Glomerular visceral epithelial cell (primary cell): ENCODE results near the gene BRD7.

Experiments
- DNase-seq: peaks from one replicate; pipeline ENCODE4 v3.0.0-alpha.2; 2016; ENCODE audit errors: extremely low spot score

Gene BRD7

DNA sequence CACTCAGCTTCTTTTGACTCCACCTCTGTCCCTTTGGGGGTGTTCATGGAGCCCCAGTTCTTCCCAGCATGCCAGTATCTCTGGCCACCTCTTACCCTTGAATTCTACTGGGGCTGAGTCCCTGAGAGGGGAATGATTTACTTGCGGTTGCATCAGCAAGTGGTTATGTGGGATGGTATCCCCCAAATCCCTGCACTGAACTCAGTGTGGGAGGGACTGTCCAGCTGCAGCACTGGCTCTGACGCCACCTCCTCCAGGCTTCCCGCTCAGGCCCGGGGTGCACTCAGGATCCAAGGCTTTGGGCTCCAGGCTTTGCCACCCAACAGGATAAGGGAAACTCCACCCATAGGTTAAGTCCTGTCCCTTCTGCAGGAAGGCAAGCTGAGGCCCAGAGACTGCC, 21.1 kb upstream of the BRD7 start:
- DNase-seq: no peak

DNA sequence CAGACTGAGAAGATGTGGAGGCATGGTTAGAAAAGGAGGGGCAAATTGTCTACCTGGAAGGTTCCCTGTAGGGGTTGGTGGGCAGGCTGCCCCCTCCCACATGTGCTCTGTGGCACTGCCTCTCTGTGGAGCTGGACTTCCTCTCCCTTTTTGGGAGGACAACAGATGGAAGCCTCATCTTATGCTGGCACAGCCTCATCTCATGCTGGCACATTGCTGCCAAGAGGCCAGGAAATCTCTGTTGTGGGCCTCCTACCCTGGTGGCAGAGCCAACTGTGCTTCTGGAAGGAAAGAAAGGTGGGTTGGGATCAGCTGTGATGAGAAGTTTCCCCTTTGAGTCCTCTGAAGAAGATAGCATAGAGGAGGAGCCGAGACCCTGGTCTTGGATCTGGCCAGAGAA, 19.7 kb upstream of the BRD7 start:
- DNase-seq: no peak

DNA sequence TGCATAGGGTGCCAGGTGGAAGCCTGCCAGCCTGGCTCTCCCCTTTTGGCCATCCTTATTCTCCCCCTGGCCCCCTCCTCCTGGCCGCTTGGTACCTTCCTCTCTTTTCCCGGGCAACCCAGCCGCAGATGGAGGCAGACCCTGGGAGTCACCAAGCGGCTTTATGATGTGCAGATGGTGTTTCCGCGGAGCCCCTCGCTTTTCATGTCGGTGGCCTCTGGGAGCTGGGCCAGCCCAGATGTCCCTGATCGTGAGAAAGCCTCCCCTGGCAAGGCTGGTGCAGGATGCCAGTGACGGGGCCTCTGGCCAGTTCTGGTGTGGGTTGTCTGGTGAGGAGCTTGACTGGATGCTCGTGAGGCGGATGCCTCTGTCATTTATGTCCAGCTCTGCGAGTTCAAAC, 18.0 kb upstream of the BRD7 start:
- DNase-seq: no peak

DNA sequence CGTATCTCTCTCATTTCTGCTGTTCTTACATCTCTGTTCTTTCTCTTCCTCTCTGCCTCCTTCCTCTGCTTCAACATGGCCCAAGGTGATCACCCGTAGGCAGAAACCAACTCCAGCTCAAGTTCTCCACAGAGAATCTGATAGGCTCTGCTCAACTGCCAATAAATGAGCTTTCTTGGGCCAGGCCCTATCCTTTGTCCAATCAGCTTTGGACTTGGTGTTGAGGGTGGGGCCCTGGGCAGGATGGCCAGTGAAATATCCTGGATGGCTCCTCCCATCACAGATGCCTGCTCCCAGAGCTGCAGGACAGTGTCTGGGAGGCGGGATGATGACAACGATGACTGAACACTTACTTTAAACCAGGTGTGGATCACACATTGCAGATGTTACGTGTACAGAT, 17.4 kb upstream of the BRD7 start:
- no peak for DNase-seq

DNA sequence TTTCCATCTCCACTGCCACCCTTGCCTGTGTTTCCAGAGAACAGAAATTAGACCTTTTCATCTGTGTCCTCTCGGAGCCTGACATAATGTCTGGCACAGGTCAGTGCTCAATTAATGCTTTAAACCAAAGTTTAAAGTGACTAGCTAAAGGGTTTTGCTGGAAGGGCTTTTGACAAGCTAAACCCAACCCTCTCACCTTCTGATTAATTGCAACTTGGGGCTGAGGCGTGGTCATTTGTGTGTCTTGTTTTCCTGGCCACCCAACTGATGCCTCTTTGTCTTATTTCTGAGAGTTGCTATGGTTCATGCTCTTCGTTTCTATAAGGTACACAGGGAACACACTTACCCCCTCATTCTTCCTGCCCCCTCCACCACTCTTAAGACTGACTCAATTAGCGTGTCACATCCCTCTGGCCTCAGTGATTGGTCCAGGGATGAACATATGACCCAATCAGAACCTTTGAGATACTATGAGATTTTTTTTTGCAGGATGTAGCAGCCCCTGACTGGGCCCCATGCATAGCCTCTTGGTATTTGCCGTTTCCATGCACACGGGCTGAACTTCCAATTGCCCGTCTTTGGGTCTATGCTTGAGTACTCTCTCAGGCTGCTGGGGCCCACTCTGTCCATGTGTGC, 15.8 kb upstream of the BRD7 start:
- no peak for DNase-seq

DNA sequence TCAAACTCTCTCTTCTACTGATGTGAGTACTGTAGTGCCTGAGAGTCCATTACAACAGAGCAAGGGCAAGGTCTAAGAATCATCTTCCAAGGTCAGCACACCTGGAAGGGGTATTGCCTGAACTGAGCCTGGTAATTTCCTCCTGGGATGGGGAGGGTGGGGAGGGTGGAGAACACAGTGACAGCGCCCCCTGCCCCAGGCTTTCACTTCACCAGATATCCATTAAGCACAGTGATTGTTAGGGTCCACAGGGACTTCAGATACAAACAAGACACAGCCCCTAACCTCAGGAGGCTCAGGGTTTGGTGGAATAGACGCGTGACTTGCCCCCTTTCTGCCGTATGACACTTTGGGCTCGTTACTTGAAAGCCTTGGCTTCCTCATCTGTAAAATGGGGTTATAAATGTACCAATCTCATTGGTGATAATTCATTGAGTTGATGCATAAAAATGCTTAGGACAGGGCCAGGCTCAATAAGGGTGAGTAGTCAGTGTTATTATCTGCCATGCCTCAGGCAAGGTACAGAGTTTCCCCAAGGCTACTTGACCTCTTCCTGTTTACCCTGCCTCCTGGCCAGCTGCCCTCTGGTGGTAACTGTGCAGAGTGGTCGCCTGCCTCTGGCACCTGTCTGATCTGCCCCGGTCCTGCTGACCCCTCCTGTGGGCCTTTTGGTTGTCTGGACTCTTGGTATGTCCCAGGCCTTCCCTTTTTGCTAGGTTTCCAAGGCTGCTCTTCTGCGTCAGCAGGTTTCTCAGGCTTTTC, 13.1 kb upstream of the BRD7 start:
- DNase-seq: no peak

DNA sequence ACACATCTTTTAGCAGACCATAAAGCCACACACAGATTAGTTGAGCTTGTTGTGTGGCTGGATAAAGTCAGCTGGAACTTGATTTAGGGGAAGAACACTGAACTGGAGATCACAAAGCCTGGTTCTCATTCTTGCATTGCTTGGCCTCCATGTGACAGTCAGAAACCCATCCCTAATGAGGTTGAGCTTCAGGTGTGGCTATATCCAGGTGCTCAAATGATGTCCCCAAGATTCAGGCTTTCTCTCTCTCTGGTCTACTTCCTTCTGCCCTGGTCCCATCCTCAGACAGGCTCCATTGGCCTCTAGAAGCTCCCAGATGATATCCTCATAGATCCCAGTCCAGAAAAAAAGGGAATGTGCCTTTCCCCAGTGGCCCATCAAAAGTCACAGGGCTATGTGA, 9.6 kb upstream of the BRD7 start:
- DNase-seq: no peak

DNA sequence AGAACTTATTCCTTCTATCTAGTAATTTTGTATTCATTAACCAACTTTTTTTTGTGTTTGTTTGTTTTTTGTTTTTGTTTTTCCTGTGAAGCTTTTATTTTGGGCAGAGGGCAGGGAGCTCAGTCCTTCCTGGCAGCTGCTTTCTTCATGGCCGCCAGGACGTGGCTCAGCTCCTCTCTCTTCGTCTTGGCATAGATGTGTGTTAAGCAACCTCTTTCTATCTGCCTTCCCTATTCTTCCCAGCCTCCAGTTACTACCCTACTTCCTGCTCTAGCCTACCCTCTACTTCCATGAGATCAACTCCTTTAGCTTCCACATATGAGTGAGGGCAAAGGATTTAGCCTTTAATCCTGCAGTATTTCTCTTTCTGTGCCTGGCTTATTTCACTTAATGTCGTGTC, 8.2 kb upstream of the BRD7 start:
- DNase-seq: no peak

DNA sequence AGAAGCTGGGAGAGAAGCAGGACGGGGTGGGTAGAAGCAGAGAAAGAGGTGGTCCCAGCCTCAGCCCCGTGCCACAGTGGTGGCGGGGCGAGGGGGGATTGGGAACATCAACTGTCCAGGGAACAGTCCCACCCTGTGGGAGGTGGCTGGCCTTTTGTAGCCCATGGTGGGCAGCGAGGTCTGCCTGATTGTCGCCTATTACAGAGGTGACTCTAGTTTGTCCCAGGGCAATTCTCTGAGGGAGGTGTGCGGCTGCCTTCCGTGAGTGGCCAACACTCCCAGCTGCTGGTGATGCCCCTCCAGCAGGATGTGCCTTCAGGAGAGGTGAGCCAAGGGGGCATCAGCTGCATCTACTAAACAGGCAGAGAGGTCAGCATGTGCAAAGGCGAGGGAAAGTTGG, 5.0 kb upstream of the BRD7 start:
- no peak for DNase-seq

DNA sequence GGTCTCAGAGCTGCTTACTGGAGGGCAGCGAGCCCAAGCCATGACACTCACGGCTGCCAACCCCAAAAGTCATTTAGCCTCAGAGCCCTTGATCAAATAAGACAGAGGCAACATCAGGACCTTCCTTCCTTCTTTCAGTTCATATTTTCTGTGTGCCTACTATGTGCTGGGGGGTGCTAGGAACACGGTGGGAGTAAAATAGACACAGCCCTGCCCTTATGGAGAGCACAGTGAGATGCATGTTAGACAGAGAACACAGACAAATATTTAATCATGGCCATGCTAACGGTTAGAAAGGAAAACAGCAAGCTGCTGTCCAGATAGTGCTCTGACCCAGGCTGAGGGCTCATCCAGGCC, 4.5 kb upstream of the BRD7 start:
- DNase-seq: no peak

DNA sequence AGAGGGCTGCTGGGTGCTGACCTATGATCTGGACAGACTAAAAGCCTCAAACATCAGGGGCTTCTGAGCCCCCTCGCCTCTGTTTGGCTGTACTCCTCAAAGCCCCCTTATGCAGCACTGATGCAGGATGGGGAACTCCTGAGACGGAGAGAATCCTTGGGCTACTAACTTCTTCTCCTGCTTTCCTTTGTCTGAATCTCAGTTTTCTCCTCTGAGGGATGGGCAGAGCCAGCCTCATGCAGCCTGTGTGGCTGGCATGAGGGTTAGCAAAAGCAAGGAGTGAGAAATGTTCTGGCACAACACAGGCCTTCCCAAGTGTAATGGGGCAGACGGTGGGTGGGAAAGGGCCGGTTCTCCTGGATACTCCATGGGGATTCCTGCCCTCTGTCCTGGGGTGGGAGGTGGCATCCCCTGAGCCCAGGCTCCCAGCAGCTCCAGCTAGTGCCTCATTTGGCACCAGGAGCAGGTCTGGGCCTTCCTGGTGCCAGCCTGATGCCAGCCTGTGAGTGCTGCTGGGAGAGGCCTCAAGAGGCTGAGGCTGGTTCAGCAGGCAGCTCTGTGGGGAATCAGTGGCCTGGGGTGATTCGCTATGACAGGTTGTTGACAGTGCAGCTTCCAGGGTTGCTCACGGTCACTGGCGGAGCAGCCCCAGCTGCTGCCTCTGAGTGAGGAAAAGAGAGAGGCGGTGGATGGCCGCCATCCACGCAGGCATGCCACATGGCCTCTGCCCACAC, 4.0 kb upstream of the BRD7 start:
- peak; percentile 60 for DNase-seq

DNA sequence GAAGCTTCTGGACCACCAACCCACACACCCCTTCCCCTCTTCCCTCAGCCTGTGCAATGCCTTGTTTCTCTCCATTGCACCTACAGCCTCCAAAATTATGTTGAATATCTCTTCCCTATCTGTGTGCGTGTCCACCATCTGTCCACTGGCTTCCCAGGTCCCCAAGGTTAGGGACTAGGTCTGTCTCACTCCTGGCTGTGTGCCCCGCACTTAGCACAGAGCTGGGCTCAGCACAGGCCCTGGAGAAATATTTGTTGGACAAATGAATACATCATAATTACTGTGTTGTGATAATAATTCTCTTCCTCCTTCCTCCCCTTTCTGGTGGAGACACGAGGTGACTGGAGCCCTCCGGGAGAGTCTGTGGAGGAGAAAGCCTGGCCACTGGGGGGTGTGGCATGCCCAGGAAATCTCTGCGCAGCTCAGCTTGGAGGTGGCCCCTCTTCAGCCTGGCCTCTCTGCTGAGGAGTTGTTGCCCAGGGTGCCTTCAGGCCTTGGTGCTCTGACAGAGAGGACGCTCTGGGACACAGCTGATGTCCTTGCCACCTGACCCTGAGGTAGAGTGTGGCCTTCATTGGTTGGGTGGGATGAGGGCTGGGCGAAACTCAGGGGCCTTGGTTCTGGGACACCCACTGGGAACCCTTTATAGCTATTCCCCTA, 3.3 kb upstream of the BRD7 start:
- DNase-seq: no peak

DNA sequence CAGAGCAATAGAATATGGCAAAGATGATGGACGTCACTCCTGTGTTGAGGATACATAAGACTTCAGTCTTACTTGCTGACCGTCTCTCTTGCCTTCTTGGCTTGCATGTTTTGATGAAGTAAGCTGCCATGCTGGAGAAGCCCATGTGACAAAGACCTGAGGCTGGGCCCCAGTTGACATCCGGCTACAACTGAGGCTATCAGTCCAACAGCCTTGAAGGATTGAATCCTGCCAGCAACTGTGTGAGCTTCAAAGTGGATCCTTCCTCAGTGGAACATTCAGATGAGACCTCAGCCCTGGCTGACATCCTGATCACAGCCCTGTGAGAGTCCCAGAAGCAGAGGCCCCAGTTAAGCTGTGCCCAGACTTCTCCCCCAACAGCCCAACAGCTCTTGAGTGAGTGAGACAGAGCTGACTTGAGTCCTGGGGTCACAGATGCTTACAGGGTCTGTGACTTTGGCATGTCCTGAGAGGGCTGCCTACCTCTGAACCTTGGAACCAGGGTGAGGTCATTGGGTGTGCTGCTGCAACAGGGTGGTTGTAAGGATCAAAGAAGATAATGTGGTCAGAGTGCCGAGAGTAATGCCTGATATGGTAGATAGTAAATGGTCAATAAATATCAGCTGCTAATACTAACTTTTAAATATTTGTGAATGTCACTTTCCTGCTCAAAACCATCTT, 2.4 kb upstream of the BRD7 start:
- DNase-seq: no peak

DNA sequence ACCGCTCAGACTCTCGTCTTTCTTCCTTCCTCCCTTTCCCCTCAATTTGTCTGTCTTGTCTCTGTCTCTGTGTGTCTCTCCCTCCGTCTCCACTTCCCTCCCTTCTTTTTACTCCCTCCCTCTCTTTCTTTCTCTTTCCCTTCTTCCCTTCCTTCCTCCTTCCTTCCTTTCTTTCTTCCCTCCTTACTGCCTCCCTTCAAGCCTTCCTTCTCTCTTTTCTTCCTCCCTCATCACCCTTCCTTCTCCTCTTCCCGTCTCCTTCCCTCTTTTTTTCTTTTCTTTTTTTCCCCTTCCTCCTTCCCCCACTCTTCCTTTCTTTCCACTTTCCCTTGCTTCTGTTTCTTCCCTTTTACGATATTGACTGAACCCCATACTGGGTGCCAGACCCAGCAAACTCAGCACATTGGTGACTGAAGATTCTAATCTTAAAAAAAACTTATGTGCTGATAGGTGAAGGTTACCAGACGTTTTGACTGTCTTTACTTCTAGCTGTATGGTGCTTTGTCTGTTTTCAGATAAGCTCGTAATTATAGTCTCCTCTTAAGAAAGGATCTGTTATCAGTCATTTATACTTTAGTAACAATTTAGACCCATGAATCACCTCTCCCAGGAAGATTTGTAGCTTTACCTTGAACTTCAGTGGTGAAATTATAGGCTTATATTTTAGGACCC, 481 bp upstream of the BRD7 start:
- DNase-seq: no peak

DNA sequence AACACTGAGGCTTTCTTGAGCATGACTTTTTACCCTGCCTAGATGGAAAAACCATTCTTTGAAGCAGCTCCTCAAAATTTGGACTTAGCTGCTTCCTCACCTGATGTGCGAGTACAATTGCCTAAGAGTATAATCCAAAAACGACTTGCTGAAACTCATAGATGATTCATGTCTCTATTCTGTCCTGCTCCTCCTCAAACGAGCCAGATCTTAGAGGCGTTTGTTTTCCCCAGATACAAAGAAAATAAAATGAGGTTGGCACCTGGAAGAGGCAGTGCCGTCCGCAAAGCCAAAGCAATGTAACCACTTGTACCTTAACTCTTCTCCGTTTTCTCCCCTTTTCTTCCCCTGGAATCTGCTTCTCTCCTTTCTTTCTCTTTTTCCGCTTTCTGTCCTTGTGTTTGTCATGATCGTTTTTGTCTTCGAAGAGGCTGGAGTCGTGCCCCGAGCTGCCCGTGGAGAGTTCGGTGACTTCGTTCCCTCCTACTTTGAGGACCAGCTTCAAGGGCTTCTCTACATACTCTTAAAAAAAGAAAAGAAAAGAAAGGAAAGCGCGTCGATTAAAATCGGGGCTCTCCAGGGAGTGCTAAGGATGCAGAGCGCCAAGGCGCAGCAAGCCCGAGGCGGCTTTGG, 895 bp downstream of the BRD7 start:
- DNase-seq: no peak

DNA sequence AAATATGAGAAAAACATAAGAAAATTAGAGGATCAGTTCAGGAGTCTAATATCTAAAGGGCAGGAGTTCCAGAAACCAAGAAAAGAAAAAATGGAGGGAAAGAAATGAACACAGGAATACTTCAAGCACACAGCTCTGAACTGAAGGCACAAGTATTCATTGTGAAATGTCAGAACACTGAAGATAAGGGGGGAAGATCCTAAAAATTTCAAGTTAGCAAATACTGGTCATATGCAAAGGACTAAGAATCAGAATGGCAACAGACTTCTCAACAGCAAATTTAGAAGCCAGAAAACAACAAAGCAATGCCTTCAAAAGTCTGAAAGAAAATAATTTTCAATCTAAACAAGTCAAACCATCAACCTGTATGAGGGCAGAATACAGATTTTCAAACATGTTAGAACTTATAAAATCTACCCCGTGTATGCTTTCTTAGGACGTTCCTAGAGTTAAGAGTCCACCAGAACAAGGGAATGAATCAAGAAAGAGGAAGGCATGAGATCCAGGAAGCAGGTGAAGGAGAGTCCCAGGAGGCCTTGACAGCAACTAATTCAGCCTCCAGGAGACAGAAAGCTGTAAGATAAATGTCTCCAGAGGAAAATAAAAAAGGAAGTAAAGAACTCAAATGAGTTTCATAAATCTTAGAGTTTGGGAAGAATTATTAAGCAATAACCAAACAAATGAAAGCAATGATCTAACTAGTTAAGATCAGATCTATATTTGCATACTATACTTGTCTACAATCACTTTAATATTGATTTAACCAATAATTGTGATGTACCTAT, 2.8 kb downstream of the BRD7 start:
- no peak for DNase-seq

DNA sequence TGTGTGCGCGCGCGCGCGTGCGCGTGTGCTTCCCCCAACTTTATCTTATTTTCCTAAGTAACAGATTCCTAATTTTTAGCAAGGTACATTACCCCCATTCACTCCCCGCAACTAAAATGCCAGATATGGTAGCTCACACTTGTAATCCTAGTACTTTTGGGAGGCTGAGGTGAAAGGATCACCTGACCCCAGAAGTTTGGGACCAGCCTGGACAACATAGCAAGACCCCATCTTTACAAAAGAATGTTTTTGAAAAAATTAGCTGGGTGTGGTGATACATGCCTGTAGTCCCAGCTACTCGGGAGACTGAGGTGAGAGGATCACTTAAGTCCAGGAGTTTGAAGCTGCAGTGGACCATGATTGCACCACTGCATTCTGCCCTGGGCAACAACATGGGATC, 5.1 kb downstream of the BRD7 start:
- DNase-seq: no peak

DNA sequence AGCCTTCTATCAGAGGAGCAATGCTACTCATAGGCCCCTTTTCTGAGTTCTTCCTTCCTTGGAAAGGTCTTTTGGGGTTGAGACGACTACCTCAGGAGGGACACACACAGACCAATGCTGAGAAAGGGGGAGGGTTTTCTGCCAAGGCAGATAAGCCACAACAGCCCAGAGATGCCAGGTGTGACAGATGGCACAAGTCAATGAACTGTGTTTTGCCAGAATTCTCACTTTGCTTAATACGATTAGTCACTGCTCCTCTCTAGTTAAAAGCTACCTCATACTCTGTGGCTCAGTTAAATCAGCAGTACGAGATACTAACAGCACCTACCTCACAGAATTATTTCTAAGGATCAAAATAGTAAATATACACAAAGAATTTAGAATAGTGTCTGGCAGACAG, 8.0 kb downstream of the BRD7 start:
- no peak for DNase-seq

DNA sequence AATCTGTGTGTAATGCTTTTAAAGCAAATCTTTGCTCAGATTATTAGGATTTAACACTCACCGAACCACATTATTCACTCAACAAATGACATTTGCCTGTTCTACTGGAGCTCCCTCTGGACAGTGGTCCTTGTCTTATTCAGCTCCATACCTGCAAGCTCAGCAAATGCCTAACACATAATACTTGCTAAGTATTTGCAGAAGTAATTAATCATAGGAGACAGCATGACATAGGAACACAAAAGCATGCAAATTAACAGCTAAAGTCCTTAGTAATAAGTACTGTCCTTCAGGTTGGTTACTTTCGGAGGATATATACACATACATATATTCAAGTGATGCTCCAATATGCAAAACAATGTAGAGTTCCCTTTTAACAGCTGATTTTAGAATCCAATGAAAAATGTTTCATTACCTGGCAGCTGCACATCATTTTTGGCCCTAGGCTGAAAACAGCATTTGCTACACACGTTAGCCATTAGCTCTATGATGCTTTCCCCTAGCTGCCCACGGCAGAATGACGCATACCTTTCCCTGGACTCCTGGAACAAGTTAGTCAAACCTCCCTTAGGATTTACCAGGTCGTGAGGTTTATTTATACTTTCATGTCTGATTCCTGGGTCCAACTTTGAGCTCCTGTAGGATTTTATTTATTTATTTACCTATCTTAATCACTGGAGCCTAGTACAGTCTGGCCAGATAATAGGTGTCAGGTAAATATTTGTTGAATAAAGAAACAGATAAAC, 8.6 kb downstream of the BRD7 start:
- no peak for DNase-seq

DNA sequence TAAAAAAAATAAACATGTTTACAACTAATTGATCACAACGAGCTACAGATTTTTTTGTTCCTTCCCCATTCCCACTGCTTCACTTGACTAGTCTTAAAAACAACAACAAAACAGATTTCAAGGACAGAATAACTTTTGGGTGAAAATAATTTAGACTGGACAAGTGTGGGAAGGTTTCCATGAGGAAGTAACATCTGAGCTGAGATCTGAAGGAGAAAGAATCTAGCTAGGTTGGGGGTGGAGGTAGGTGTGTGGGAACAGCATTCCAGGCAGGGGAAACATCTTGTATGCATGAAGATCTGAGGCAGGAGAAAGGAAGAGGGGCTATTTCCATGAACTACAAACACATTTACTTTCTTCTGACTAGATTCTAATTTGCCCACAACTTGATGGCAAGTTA, 9.2 kb downstream of the BRD7 start:
- DNase-seq: no peak
